HG03159 (cell line): ENCODE measurements around the gene CYSLTR1.
"Not testable (repeated sequence)": the region's sequence is repeated elsewhere in the genome, so short reads cannot be mapped to it uniquely, and the experiment has no call there.

Source experiments
- ATAC-seq: cut with Tn5 transposase; IDR thresholded peaks from one replicate; pipeline ENCODE4 v1.9.1; 2021; ENCODE audit warnings: mild to moderate bottlenecking, moderate library complexity; ENCODE audit not compliant: unreplicated experiment

CYSLTR1 gene

DNA sequence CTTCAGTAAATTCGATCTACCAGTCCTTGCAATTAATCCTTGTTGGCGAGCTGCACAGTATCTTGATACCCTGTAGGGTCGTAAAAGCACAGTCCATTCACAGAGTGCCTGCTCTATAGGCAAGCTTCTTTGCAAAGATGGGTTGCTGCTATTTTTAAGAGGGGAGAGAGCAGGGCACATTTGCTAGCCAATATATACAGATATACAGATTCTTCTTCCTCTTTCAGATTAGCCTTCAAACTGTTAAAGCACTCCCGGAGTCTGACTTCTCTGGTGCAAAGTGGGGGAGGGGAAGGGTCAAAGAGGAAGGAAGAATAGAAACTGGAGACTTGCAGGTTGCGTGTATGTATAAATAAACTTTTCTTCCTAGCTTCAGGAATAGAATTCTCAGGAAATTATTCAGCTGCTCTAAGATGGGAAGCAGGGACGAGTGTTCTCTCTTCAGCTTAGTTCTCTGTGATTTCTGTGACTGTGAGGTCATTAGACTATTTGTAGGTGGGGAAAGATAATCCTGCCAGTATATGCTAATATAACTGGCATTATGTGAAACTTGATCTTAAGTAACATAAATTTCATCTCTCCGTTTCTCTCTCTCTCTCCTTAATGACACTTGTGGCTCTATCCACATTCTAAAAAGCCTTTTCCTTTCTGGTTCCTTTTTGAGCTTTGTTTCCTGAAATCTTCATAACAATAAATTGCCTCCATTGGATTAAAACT lies at the start of gene CYSLTR1:
Gene CYSLTR1 (minus strand): TSS at position 242 of the 717 bp plus-strand sequence. CDS start 53,865 bp downstream, outside the sequence.
- peak; percentile 41 for ATAC-seq

DNA sequence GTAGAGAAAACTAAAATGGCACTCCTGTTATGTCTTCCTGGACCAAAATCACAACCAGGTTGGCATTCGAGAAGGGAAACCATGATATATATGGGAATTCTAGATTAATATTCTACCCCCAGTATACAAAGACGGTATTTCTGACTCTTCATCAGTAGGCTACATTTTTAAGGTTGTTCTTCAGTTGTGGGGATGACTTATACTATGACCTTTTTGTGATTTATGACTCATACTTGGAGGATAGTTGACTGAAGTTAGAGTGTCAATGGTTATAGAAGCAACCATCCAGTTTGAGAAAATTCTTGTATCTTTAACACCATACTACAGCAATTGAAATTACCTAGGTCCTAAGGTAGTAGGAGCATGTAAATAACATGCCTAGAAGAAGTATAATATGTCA lies 49.8 kb upstream of the CYSLTR1 start:
- ATAC-seq: no peak

DNA sequence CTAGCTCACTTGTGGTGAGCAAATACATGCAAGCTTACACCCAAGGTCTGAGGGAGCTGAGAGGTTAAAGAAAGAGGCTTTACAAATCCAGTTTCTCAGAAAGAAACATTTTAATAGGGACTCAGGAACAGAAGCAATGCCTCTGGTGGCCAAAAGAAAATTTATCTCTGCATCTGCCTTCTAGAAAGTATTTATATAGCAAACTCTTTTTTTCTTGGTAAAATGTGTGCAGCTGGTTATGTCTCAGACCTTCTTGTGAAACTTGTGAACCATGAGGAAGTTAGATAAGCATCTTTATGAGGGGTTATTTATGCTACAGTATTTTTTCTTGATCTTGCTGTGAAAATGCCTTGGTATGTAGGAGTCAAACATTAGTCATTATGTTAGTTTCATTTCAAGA lies 48.5 kb upstream of the CYSLTR1 start:
- ATAC-seq: peak; percentile 85

- no peak for ATAC-seq
These were observed 39.2 kb upstream of the CYSLTR1 start for GRCh38 chrX:78366576-78366975.

DNA sequence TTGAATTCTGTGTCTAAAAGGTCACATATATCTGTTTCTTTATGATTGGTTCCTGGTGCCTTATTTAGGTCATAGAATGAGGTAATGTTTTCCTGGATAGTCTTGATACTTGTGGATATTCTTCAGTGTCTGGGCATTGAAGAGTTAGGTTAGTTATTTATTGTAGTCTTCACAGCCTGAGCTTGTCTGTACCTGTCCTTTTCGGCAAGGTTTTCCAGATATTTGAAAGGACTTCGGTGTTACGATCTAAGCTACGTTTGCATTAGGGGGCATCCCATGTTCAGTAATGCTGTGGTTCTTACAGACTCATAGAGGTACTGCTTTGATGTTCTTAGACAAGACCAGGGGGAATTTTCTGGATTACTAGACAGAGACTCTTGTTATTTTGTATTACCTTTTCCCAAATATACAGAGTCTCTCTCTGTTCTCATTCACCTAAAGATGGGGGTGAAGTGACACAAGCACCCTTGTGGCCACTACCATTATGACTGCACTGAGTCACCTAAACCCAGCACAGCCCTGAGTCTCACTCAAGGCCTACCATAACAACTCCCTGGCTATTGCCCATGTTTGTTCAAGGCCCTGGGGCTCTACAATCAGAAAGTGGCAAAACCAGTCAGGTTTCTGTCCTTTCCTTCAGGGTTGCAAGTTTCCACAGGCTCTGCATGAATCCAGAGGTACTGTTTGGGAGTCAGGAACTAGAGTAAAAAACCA lies 30.1 kb upstream of the CYSLTR1 start:
- no peak for ATAC-seq

- peak; percentile 57 for ATAC-seq
These were observed 6.1 kb upstream of the CYSLTR1 start for GRCh38 chrX:78333521-78333920.

GRCh38 chrX:78331708-78332107 lies 4.3 kb upstream of the CYSLTR1 start:
- no peak for ATAC-seq

DNA sequence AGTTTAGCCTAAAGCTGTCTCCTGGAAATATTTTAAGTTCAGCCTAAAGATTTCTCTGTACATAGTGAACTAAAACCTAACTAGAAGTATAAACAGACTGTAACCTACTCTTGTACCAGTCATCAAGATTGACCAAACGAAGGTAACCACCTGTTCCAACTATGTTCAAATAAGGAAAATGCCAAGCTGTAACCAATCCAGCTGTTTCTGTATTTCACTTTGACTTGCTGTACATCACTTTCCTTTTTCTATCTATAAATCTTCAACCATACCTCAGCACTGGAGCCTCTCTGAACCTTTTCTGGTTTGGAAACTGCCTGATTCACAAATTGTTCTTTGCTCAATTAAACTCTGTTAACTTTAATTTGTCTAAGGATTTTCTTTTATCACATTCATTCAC lies 3.1 kb upstream of the CYSLTR1 start:
- ATAC-seq: no peak

GRCh38 chrX:78330068-78330467 lies 2.7 kb upstream of the CYSLTR1 start:
- no peak for ATAC-seq

GRCh38 chrX:78329486-78329885 lies 2.1 kb upstream of the CYSLTR1 start:
- no peak for ATAC-seq

DNA sequence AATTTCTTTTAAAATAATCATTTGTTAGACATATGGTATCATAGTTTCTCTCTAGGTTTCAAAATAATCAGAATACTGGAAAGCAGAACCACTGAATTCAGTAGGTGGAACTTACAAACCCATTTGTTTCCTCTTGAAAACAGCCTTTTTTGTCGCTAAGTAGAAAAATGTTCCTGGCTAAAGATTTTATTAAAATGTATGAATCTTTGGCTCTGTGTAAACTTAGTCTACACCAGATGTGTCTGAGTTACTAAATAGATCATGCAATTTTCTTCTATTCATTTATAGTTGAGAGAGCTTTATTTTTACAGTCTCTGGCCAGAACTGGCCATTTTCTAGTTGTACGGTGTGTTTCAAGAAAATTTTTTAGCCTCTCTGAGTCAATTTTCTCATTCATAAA lies 1.0 kb downstream of the CYSLTR1 start:
- ATAC-seq: no peak

DNA sequence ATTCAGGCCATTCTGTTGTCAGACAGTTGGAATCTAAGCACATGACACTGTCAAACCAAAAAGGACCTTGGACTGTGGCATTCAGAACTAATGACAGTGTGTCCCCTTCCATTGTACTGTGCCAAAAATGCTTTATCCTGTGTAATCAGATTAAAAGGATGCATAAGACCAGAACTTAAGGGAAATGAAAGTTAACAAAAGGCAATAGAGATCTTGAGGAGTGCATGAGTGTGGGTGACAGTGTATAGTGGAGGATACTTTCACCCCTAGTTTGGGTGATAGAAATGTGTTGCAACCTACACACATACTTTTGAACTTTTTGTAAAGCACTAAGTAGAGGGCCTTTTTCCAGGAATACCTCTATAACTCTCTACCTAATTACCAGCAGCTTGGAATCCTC lies 4.5 kb downstream of the CYSLTR1 start:
- ATAC-seq: no peak

DNA sequence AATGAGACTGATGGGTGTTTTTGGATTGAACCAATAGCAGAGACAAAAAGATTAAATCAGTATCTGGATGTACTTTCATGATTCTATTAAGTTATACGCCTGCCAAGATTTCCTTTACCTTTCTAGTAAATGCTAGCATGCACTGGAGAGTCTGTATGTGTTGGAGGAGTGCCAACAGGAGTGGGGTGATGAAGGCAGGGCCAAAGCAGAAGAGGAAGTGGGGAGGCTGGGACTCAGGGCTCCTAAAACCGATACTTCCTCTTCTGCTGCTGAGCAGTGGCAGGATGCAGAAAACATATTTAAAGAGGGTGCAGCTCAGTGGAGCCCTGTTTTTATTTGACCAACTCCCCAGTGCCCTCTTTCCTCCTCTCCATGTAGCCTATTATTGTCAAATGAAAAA lies 5.6 kb downstream of the CYSLTR1 start:
- ATAC-seq: peak; percentile 97

GRCh38 chrX:78316265-78316664 lies 11.1 kb downstream of the CYSLTR1 start:
- ATAC-seq: no peak

DNA sequence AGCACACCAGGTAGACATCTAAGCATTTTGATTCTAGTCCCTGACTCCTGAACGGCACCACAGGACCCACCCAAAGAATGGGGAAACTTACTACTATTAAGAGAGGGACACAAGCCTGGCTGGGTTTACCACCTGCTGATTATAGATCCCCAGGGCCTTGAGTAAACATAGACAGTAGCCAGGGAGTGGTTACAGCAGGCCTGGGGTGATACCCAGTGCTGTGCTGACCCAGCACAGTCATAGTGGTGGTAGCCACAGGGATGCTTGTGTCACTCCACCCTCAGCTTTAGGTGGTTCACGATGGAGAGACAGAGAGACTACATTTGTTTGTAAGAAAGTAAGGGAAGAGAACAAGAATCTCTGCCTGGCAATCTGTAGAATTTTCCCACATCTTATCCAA lies 11.7 kb downstream of the CYSLTR1 start:
- ATAC-seq: no peak

- ATAC-seq: no peak
These were observed 12.8 kb downstream of the CYSLTR1 start for GRCh38 chrX:78314561-78314960.

GRCh38 chrX:78313526-78313925 lies 13.9 kb downstream of the CYSLTR1 start:
- no peak for ATAC-seq

GRCh38 chrX:78307665-78308064 lies 19.7 kb downstream of the CYSLTR1 start:
- ATAC-seq: no peak

GRCh38 chrX:78303086-78303485 lies 24.3 kb downstream of the CYSLTR1 start:
- no peak for ATAC-seq

GRCh38 chrX:78300933-78301332 lies 26.5 kb downstream of the CYSLTR1 start:
- ATAC-seq: not testable (repeated sequence)

GRCh38 chrX:78283511-78283910 lies 43.9 kb downstream of the CYSLTR1 start:
- ATAC-seq: no peak

- no peak for ATAC-seq
These were observed 90.3 kb downstream of the CYSLTR1 start for GRCh38 chrX:78237127-78237526.
